Measurements from ENCODE around the gene NUDT22.
"Not testable (repeated sequence)": the region's sequence is repeated elsewhere in the genome, so short reads cannot be mapped to it uniquely, and the experiment has no call there.

The NUDT22 gene

DNA sequence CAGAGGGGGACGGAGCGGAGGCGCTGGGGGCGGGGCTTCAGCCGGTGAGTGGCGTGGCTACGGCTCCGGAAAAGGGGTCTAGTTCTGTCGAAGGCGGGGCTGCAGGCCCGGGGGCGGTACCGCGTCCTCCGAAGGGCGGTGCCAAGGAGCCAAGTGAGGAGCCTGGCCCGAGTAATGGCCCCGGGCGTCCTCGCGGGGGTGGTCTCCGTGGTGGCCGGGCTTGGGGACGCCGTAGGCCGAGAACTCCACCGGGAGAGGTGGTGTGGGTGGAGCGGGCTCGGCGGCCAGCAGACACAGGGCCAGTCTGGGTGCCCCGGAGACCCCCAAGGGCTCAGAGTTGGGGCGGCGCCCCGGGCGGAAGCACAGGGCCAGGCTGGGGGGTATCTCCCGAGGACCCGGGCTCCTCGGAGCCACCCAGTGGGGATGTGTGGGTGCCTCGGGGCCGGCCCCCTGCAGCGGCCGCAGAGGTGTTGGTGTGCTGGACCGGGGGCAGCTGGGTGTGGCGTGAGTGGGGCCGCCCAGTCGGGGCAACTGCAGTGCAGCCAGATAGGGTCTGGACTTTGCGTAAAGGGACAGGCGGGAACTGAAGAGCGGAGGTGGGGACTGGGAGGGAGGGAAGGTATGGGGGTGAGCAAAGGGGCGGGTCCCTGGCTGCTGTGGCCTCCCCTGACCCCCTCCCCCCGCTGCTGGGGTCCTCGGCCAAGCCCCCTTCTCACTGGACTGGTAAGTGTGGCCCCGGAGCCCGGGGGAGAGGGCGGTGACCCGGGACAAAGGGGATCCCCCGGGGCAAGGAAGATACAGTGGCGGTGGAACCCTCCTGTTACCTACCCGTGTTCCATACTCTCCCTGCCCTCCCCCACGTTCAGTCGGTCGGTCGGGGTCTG is 15.7 kb downstream of the NUDT22 start:
- DNase-seq (ENCODE audit: low read depth in 2 of 3, low spot score in 2 of 3): no peak

DNA sequence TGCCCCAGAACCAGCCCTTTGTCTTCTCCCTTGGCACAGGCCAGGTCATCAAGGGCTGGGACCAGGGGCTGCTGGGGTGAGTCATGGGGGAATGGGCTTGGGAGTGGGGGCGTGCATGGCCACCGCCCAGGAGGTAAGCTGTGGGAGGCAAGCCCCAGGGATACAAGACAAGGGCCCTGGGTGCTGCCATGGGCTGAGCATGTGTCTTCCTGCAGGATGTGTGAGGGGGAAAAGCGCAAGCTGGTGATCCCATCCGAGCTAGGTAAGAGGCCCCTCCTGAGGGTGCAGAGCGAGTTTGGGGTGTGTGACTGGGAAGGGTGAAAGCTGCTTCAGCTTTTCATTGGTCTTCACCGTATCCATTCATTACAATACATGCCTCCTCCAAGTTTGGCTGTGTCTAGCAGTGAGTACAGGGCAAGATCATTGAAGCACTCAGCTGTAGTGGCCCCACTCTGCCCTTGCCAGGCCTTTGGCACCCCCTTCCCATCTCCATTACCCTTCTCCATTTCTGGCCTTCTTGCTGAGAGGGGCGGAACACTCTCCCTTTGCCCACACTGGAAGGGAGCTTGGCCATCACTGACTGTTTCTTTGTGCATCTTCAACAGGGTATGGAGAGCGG is 17.3 kb downstream of the NUDT22 start:
- no peak for DNase-seq (ENCODE audit: low read depth in 2 of 3, low spot score in 2 of 3)

- DNase-seq (ENCODE audit: low read depth in 2 of 3, low spot score in 2 of 3): no peak
Measured at GRCh38 chr11:64244107-64244506, 18.0 kb downstream of the NUDT22 start.

GRCh38 chr11:64244966-64245365 is 18.9 kb downstream of the NUDT22 start:
- no peak for DNase-seq (ENCODE audit: low read depth in 2 of 3, low spot score in 2 of 3)

- no peak for DNase-seq (ENCODE audit: low read depth in 2 of 3, low spot score in 2 of 3)
Measured at GRCh38 chr11:64245401-64245796, 19.3 kb downstream of the NUDT22 start.

- DNase-seq (ENCODE audit: low read depth in 2 of 3, low spot score in 2 of 3): no peak
Measured at GRCh38 chr11:64245797-64246620, 19.9 kb downstream of the NUDT22 start.

DNA sequence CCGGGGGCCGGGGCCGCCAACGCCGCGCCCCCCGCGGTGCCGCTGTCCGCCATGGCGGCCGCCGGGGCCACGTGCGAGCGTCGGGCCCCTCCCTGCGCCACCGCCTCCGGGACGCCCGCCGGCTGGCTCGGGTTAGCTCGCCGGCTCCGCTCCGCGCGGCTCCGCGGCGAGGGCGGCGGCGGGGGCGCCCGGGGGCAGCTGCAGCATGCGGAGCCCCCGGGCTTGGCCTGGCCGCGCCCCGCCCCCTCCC is 20.5 kb downstream of the NUDT22 start:
- not testable (repeated sequence) for DNase-seq (ENCODE audit: low read depth in 2 of 3, low spot score in 2 of 3)

- DNase-seq (ENCODE audit: low read depth in 2 of 3, low spot score in 2 of 3): no peak
Measured at GRCh38 chr11:64246871-64247728, 21.0 kb downstream of the NUDT22 start, which contains the start of gene PPP1R14B. Gene PPP1R14B (minus strand): TSS chr11:64246943. CDS start chr11:64246673, 270 bp downstream.

- DNase-seq (ENCODE audit: low read depth in 2 of 3, low spot score in 2 of 3): no peak
Measured at GRCh38 chr11:64247729-64248531, 21.9 kb downstream of the NUDT22 start.

DNA sequence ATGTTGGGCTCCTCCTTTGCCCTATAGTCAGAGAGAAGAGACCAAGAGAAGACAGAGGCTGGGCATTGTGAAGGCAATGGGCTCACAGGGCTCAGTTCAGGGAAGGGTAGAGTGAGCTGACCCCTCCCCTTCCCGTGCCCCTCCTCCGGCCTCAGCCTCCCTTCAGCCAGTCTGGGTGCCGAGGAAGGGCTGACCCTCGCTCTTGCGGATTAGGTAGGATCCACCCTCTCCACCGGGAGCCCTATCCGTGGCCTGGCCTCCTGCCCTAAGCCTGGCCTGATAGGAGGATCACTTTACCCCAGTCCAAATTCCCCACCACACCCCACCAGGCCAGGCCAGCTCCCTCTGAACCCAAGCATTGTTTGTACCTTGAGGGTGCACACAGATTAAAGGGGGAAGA is 22.5 kb downstream of the NUDT22 start:
- no peak for DNase-seq (ENCODE audit: low read depth in 2 of 3, low spot score in 2 of 3)

DNA sequence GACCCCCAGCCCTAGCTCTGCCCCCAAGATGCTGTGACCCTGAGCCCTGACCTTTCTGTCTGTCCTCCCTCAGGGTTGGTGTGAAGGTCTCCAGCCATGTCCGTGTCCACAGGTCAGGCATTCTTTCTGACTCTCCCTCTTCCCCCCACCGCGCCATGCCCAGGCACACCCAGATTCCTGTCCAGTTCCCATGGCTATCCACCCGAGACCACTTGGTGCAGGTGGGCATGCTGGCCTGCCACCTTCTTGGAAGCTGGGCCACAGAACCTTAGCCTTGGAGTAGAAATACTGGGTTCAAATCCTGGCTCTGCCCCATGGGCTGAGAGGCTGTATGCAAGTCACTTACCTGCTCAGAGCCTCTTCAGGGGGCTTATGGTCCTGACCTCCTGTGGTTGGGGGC is 23.0 kb downstream of the NUDT22 start:
- DNase-seq (ENCODE audit: low read depth in 2 of 3, low spot score in 2 of 3): no peak

DNA sequence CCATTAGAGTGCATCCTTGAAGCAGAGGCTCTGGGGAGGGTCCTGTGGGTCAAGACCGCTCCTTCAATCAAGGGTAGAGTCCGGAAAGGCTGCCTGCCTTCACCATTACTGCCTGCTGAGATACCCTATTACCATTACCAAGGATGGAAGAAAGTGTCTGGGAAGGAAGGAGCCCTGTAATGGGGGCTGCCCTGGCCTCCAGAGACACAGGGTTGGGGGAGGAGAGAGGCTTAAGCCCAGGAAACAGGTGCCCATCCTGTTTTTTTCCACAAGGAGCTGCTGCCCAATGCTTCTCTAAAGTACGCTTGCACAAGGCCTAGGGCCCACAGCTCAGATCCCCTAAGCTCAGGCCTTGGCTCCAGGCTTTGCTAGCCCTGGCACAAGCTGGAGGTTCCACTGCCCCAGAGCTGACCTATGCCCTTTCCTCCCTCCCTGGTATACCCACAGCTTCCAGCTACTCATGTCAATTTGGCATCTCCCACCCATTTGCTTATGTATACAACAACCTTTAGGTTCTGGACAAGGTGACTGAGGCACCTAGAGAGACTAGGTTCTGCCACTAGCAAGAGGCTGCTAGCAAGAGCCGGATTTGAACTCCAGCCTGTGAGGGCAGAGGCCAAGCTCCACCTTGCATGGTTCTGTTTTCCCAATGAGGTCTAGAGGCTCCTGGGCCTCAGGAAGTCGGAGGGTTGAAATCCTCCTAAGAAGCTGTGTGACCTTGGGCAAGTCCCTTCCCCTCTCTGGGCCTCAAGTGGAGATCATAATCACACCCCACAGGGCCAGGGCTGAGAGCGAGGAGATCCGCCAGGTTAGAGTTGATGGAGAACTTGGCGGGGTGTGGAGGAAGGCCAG is 23.7 kb downstream of the NUDT22 start:
- no peak for DNase-seq (ENCODE audit: low read depth in 2 of 3, low spot score in 2 of 3)

GRCh38 chr11:64250415-64251015 is 24.4 kb downstream of the NUDT22 start:
- DNase-seq (ENCODE audit: low read depth in 2 of 3, low spot score in 2 of 3): no peak

GRCh38 chr11:64251016-64251752 is 25.1 kb downstream of the NUDT22 start, which contains the start of gene PLCB3:
Gene PLCB3 (plus strand): TSS chr11:64251530. CDS start chr11:64251650, 120 bp downstream.
- peak in 2 of 3 experiments; percentile 43 to 69 for DNase-seq (ENCODE audit: low read depth in 2 of 3, low spot score in 2 of 3)

GRCh38 chr11:64251753-64252002 is 25.6 kb downstream of the NUDT22 start:
- DNase-seq (ENCODE audit: low read depth in 2 of 3, low spot score in 2 of 3): no peak

DNA sequence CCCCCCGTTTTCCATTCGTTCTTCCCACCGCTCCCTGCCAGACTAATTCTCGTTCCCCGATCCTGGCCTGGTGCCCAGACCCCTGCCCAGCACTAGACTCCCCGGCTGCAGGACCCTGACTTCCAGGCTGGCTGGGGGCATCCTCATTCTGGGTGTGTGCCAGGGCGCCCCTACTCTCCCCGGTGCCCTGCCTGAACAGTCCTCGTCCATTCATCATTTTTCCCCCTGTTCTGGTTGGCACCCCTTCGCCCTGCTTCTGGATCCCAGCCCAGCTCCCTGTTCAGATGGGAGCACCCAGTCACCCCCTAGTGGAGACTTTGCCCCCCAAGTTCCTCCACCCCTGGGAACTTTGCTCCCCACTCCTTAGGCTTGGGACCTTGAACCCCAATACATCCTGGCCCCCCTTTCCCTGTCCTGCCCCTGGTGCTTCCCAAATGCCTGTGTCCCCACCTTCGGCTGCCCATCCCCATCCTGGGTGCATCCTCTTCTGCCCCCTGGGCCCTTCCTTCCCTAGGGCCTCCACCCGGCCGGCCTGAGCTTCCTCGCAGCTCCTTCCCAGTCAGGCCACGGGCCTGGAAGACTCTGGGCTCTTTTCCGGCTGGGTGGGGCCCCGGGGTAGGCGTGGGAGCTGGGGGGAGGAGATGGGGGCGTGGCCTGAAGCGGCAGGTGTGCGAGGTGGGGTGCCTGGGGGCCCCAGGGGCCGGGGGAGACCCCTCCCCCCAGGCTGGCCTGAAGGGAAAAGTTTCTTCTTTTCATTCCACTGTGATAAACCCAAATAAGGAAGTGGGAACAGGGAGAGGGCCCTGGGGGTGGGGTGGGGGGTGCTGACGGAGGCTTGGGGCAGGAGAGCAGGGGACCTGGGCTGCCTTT is 26.2 kb downstream of the NUDT22 start:
- DNase-seq (ENCODE audit: low read depth in 2 of 3, low spot score in 2 of 3): no peak

- no peak for DNase-seq (ENCODE audit: low read depth in 2 of 3, low spot score in 2 of 3)
Measured at GRCh38 chr11:64253043-64253442, 27.0 kb downstream of the NUDT22 start.

Measured in activated CD8-positive, alpha-beta memory T cell treated with anti-CD3 and anti-CD28 coated beads for 48 hours (primary cell).